ENCODE data around the gene CDC25B.

CDC25B gene

DNA sequence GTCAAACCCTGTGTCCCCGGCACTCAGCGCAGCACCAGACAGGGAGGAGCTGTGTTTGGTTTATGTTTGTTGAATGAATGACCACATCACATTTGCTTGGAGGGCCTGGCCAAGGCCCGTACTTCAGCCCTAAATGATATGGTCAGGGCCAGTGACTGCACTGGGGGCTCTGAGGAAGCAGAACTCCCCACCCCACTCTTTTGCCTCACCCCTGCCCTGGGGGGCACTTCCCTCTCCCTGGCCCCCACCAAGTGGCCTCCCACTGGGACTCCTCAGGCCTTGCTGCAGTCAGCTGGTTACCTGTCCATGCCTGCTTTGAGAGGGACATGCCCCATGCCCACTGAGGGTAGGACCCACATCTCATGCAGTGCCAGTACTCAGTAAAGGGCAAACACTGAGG, 31.5 kb upstream of the CDC25B start:
- no peak for DNase-seq (ENCODE audit: low read depth)

DNA sequence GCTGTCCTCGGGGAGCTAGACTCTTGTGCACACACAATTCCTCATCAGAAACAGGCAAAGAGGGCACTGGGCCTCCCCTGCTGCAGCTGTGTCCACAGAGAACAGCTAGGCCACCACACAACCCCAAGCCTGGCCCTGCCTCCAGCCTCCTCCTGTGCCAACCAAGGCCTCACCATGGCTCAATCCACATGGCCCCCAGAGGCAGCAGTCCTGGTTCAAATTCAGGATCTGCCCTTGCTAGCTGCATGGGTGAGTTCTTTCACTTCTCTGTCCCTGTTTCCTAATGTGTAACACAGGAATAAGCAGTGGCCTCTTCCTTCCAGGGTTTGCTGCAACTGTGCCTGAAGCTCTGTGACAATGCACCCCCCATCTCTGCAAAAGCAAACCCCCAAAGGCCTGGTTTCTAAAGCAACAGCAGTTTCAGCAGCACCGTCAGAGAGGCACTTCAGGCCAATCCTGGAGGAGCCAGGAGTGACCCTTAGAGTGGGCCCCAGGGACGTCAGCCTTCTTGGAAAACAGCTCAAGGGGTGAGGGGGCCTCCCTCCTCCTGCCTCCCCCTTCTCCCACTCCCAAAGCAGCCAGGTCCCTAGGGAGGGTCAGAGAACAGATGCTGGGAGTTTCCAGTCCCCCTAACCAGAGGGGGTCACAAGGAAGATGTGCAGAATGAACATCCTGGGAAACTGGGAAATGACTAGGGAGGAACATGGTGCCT, 30.8 kb upstream of the CDC25B start:
- no peak for DNase-seq (ENCODE audit: low read depth)

DNA sequence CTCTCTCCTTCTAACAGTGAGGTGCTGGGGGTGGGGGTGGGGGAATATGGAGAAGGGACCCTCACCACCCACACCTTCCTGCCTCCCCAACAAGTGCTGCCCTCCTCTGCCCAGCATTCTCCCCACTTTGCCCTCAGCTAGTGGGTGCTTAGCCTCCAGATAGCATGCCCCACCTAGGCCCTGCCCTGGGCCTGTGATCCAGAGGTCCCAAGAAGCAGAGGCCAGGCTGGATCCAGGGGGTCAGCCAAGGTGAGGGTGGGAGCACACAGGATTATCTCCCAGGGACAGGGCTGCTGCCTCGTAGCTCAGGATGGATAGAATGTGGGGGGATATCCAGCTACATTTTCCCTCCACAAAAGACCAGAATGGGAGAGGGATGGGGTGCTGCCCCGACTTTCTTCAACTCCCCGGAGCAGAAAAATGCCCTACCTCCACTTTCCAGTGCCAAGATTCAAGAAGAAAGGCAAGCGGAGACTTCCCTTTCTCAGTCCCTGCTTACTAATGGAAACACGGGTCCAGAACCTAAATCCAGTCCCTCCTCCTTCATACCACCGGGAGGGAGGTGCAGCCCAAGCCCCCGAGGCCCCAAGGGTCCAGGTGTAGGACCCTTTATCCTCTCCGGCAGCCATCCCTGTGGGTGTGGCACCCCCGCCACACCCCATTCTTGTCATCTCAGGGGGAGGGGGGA, 29.5 kb upstream of the CDC25B start:
- no peak for DNase-seq (ENCODE audit: low read depth)

DNA sequence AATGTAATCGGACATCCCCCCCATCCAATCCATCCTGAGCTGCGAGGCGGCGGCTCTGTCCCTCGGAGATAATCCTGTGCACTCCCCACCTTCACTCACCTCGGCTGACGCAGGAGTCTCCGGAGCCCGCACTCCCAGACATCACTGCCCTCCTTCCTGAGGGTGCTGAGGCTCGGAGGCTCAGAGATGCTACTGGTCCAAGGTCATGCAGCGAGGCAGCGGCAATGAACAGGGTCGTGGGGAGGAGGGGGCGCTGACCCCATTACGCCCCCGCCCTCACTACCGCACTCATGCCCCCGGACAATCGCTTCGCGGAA, 29.0 kb upstream of the CDC25B start:
- no peak for DNase-seq (ENCODE audit: low read depth)

DNA sequence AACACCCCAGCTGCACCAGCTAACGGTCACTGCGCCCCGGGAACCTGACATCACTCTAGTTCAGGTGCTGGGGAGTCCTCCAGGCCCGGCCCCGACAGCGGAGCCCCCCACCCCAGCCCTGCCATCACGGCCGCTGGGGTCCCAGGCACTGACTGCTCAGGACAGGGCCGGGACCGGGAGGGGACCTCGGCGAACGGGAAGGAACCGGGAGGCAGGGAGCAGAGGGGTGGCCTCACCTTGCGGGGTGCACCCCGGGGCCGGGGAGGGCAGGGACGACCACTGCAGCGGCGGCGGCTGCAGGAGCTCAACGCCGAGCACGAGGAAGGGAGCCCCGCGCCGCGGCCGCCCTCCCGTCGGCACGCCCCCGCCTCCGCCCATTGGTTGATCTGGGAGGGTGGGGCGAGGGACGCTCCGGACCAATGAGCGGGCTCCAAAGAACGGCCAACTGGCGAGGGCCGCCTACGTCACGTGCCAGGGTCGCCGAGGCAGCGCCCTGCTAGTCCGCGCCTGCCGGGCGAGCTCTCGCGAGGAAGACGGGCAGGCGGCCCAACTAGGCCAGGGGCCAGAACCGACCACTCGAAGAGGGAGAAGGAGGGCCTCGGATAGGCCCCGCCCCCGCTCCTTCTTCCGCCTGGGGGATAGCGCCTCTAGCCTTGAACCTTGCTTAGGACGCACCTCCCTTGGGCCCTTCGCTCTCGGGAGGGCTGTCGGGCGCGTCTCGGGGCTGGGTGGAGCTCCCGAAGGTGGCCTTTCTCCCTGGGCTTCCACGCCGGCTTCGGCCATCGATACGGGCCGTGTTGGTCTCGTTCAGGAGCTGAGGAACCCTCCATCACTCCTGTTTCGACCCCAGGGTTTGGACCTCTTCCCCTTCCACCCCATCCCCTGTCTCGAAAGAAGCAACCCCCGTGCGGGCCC, 28.4 kb upstream of the CDC25B start, which contains the start of gene ADISSP:
ADISSP (minus strand) TSS at position 327 of the 915 bp plus-strand sequence. CDS start 7,653 bp downstream, outside the sequence.
- DNase-seq (ENCODE audit: low read depth): peak; percentile 96

DNA sequence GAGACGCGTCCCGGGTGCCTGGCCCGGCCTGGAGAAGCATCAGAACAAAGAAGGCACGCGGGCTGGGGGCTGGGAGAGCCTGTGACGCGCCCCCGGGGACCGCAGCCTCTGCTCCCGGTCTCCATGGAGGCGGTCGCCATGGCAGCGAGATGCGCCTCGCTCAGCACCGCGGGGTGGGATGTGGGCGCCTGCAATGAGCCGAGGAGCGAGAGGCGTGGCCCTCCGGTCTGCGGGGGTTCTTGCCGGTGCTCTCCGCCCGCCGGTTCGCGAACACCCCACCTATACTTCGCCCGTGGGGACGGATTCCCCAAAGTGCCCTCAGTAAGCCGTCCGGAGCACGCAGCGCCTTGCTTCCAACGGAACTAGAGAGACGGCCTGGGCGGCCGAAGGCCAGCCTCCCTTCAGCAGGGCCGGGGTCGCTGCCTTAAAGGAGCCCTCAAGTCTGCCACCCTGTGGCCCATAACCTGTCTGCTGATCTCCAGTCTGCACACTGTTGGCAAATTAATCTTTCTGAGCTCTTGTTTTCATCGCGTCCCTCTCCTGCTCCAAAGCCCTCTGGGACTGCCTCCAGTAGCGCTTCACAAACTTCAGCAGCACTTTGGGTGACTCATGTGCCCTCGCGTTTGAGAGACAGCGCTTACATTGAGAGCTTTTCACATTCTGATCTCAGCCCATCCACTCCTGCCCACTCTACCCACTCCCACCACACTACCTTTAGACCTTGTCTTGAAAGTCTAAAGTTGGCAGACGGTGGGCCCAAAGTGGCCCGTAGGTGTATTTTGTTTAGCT, 27.6 kb upstream of the CDC25B start:
- DNase-seq (ENCODE audit: low read depth): peak; percentile 80

DNA sequence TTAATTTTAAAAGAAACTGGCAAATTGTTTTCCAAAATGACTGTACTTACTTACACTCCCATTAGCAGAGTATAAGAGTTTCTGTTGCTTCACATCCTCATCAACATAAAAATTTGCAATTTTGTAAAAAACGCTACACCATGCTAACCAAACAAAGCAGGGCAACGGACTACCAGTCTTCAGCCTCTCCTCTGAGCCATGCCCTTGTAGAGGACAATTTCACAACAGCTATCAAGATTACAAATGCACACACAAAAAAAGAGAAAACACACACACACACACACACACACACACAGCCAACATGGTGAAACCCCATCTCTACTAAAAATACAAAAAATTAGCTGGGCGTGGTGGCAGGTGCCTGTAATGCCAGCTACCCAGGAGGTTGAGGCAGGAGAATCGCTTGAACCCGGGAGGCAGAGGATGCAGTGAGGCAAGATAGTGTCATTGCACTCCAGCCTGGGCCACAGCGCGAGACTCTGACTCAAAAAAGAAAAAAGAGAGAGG, 24.5 kb upstream of the CDC25B start:
- DNase-seq (ENCODE audit: low read depth): no peak

DNA sequence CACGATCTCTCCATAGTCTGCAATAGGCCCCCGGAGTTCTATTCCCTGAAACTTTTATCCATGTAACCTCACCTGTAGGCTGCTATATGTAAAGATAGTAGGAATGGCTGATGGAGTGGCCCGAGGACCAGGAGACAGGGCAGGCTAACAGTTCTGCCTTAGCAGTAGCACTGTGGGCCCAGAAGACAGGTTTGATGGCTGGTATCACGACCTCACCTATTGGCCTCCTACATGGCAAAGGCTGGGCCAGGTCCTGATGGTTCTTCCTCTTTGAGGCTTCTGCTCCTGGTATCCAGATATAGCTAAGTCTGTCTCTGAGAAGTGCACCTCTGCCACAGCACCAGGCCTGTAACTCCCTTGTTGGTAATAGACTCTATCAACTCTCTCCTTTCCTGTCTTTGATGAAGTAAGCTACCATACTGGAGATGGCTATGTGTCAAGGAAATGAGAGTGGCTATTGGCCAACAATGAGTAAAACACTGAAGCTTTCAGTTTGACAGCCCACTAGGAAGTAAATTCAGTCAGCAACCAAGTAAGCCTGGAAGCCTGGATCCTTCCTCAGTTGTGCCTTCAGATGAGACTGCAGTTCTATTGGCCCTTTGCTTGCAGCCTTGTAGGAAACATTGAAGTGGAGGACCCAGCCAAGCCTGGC, 20.5 kb upstream of the CDC25B start:
- DNase-seq (ENCODE audit: low read depth): no peak

DNA sequence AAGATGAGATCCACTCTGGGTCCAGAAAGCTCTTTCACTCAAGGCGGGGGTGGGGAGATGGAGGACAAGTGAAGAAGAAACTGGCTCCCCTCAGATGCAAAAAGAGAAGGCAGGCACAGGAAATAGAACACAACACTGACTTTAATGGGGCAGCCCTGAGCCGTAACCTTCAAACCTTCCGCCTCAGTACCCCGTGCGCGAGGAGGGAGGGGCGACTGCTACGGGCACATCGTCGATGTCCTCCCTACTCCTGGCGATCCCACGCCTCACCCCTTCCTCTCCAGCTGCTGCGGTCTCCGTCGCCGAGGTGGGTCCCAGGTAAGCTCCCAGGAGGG, 18.8 kb upstream of the CDC25B start:
- no peak for DNase-seq (ENCODE audit: low read depth)

DNA sequence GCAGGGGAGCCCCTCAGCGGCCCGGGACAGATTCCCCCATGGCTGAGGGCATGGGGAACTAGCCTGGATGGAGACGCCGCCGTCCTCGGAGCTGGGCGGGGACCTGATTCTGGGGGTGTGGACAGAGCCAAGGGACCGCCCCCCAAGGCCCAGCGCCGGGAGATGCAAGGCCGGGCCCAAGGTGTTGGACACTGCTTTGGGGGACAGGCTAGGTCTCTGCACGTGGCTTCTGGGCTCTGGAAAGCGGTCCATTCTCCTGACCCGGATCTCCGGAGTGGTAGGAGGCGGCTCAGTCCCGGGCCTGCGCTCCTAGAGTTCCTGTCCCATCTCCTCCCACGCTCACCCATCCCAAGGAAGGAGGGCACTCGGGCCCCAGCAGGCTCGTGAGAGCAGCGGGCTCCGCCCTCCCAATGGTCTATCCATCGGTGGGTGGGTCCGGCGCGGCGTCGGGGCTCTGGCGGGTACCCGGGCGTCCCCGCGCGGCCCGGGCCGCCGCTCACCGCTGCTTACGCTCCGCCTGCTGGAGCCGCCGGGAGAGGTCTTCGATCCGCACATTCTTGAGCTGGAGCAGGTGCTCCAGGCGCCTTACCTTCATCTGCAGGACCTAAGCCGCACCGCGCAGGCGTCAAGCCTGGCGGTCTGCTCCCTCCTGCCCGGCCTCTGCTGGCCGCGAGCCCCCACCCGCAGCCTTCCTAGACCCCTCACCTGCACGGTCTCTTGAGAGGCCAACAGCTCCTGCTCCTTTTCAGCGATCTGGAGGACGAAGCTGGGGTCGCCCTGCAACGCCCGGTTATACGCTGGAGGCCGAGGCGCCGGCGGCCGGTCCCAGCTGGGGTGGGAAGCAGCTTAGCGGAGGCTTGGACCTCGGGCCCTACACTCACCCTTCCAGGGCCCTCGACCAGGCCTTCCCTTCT, 18.1 kb upstream of the CDC25B start:
- no peak for DNase-seq (ENCODE audit: low read depth)

DNA sequence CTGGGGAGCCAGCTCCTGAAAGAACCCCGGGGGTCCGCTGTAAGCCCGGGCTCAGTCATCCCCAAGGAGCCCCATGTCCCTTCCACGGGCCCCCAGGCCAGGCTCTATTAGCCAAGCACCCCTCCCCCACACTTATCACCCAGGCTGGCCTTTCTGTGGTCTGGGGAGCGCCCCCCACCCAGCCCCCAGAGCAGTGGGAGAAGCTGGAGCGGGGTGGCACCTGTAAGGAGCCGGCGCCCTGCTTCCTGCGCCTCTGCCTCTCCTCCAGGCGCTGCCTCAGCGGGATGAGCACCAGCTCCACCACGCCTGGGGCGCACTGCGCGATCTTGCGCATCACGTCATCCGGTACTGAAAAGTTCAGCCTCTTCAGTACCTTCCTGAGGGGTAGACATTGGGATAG, 17.1 kb upstream of the CDC25B start:
- no peak for DNase-seq (ENCODE audit: low read depth)

DNA sequence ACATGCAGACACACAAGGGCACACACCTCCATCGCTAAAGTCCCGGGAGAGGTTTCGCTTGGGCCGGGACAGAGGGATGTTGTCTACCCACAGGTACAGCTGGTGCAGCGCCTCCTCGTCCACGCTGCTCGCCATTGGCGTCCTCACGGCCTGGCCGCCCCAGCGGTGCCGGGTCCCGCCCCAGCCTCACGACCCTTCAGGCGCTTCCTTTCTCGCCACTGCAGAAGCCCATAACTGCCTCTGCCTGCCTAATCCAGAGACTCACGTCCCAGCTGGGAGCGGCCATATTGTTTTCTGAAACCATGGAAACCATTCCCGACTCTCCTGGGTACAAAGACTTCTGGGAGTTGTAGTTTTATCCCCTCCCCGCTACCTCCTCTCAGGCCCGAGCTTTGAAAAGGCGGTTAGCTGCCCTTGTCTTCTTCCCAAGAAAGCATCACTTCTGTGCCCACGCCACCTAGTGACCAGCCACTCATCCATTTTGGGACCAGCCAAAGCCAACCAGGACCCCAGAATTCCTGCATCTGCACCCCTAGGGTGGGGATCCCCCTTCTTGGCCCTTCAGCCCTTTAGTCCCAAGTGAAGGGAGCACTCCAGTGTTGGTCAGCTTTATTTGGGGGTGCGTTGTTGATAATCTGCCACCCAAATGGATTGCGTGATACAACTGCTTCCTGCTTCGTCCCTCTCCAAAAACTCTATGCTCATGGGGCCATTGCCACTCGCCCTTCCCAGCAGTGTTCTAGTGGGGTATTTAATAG, 14.8 kb upstream of the CDC25B start, which contains the start of gene SPEF1:
SPEF1 (minus strand) TSS at position 296 of the 758 bp plus-strand sequence; CDS start at position 135, 161 bp downstream.
- DNase-seq (ENCODE audit: low read depth): no peak

DNA sequence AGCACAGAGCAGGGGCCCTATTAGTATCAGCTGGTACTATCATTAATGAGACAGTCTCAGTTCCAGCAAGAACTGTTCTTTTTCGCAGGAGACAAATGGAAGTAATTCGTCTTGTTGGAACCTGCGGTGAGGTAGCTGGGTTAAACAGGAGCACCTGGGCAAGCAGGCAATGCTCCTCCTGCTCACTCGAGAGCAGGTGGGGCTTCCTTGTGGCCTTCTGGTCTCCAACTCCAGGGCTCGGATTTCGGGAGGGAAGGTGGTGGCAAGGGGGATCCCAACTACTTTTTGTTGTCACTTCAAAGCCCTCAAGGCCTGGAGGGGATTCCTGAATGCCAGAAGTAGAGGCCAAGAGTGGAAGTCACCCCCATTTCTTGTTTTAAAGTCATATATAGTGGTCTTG, 13.5 kb upstream of the CDC25B start:
- DNase-seq (ENCODE audit: low read depth): no peak

DNA sequence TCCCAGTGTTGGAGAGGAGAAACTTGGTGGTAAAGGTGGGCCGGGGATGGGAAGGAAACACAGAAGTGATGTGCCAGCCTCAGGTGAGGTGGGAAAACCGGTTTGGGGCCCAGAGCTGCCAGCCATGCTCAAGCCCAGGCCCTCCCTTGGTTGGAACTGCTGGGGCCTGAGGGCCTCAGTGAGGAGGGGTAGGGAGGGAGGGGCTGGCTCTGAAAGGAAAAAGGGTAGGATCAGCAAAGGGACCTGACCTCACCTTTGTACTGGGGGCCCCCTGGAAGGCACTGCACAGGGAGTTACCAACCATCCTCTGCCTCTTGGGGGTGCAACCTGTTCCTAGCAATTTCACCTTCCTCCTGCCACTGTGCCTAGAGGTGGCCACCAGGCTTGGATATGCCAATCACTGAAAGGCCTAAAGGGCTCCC, 13.0 kb upstream of the CDC25B start:
- no peak for DNase-seq (ENCODE audit: low read depth)

DNA sequence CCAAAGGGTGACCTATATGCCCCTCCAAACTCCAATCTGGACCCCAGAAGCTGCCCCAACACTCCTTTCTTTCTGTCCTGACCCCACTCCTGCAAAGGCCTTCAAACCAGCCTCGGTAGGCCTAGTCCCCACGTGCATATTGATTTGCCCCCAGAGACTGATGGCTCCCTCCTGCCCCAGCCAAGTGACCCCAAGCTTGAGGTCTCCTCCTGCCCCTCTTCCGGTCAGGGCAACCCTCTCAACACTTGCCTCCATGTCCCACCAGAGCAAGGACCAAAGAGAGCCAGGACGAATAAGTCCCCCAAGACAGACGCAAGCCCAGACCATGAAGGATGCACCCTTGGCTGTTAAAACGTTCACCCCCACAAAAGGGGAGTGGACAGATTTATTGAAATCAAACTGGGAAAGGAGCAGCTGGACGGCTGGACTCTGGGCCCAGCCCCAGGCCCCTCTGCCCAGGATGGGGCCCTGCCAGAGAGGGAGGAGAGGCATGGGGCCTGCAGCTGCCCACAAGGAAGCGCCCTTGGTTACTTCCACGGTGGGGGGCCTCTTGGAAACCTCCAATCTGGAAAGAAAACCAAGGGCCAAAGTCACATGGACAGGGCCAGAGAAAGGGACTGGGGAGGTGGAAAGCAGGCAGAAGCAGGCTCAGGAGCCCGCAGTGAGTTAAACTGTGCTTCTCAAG, 12.5 kb upstream of the CDC25B start:
- DNase-seq (ENCODE audit: low read depth): no peak

DNA sequence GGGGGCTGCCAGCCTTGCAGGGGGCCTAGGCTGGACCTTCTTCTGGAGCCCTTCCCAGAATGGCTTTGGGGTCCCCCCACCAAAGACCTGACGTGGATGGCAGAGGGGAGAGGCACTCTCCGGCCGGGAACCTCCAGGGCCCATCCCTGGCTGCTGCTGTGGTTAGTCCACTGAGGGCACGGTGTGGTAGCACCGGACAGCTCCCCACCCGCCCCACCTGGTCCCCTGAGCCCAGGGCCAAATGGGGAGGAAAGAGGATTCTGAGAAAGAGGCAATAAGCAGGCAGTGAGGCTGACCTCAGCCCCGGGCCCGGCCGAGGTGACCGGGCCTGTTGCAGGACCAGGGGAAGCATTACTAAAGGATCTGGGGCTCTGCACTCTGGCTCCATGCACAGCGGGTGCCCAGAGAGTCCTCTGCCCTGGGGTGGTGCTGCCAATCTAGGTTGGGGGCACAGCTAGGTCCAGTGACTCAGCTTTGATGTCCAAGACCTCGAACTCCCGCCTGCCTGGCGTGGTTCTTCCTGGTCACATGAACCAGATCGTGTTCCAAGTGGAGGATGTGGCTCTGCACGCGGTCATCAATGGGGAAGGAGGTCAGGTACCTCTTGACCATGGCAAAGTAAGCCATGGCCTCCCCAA, 11.8 kb upstream of the CDC25B start:
- no peak for DNase-seq (ENCODE audit: low read depth)

DNA sequence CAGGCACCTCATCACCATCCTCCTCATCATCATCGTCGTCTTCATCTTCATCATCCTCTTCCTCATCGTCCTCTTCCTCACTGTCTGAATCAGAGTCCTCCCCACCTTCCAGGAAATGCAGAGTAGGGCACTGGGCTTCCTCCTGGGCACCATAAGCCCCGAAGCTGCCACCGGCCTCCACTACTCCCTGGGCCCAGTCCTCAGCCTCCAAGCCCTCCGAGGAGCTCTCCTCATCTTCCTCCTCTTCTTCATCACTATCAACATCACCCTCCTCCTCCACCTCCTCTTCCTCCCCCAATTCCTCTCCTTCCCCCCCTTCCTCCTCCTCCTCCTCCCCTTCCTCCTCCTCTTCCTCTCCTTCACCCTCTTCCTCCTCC, 11.3 kb upstream of the CDC25B start:
- no peak for DNase-seq (ENCODE audit: low read depth)
